CD14-positive monocyte (primary cell): ENCODE results near the gene NR3C1. TPM values are rescaled to one million over a fixed set of nuclear protein-coding genes. Genes with fewer than 3 reads are reported as not detected.

Source experiments
- DNase-seq, 3 donors: peaks; one replicate each; pipeline ENCODE4 v3.0.0-alpha.2; 2011 to 2022
- H2AFZ ChIP-seq: 2 replicates; pipeline ENCODE4 v1.6.0; 2012; ENCODE audit warnings: mild to moderate bottlenecking, low read depth, low read length, inconsistent platforms; ENCODE audit not compliant: insufficient read depth, poor library complexity, severe bottlenecking
- H3K27ac ChIP-seq, 2 donors: 1 replicate in 1 of 2; 2 replicates in 1 of 2; pipeline ENCODE4 v1.5.1; 2012 to 2013; ENCODE audit warnings: low read length in 2 of 2, control low read depth in 1 of 2, inconsistent platforms in 1 of 2, low read depth in 1 of 2, mild to moderate bottlenecking in 1 of 2
- H3K27me3 ChIP-seq, 2 donors: one replicate each; pipeline versions ENCODE4 v1.6.0 to v1.6.1; 2011 to 2013; ENCODE audit warnings: low read length in 2 of 2; ENCODE audit not compliant: control insufficient read depth in 2 of 2, insufficient read depth in 2 of 2
- H3K36me3 ChIP-seq, 2 donors: replicated peaks in 1 of 2; 1 replicate in 1 of 2; 2 replicates in 1 of 2; pipeline versions ENCODE4 v1.5.1 to v1.6.1; 2012 to 2013; ENCODE audit warnings: low read length in 2 of 2, control low read depth in 1 of 2, inconsistent platforms in 1 of 2, mild to moderate bottlenecking in 1 of 2; ENCODE audit not compliant: insufficient read depth in 2 of 2, control insufficient read depth in 1 of 2
- H3K4me1 ChIP-seq, 2 donors: 1 replicate in 1 of 2; 2 replicates in 1 of 2; pipeline versions ENCODE4 v1.5.1 to v1.6.1; 2012 to 2013; ENCODE audit warnings: low read length in 2 of 2, control low read depth in 1 of 2, inconsistent platforms in 1 of 2, mild to moderate bottlenecking in 1 of 2, moderate library complexity in 1 of 2; ENCODE audit not compliant: insufficient read depth in 2 of 2, control insufficient read depth in 1 of 2
- H3K4me2 ChIP-seq: replicated peaks from 2 replicates; pipeline ENCODE3; 2012; ENCODE audit warnings: low read length, moderate library complexity, mild to moderate bottlenecking; ENCODE audit not compliant: poor library complexity, severe bottlenecking; ENCODE audit errors: extremely low read depth
- H3K4me3 ChIP-seq, 3 experiments: fragments of 200-600 bp in 1 of 3; sonication (generic) in 1 of 3; replicated peaks in 1 of 3; 1 replicate in 2 of 3; 2 replicates in 1 of 3; pipeline ENCODE4 v1.5.1; 2011 to 2013; ENCODE audit warnings: low read length in 3 of 3, mild to moderate bottlenecking in 3 of 3, control low read depth in 2 of 3, low read depth in 2 of 3, inconsistent platforms in 1 of 3, moderate library complexity in 1 of 3
- H3K79me2 ChIP-seq: 2 replicates; pipeline ENCODE4 v1.6.0; 2012; ENCODE audit warnings: mild to moderate bottlenecking, control low read depth, inconsistent platforms, low read length, moderate library complexity; ENCODE audit not compliant: insufficient read depth
- H3K9ac ChIP-seq: 2 replicates; pipeline ENCODE4 v1.6.0; 2017; ENCODE audit warnings: low read length, mild to moderate bottlenecking; ENCODE audit not compliant: insufficient read depth, poor library complexity, severe bottlenecking
- H3K9me3 ChIP-seq, 2 donors: replicated peaks in 1 of 2; 1 replicate in 1 of 2; 2 replicates in 1 of 2; pipeline versions ENCODE4 v1.5.1 to v1.6.1; 2012 to 2013; ENCODE audit warnings: low read length in 2 of 2, control low read depth in 1 of 2; ENCODE audit not compliant: control insufficient read depth in 1 of 2, insufficient read depth in 1 of 2
- H4K20me1 ChIP-seq: 2 replicates; pipeline ENCODE4 v1.6.0; 2012; ENCODE audit warnings: mild to moderate bottlenecking, low read length, control low read depth, moderate library complexity; ENCODE audit not compliant: insufficient read depth
- H3K27ac Mint-ChIP-seq, 7 donors: one replicate each; pipeline ENCODE4 v1.8.0; 2020; ENCODE audit warnings: mild to moderate bottlenecking in 7 of 7, mixed read lengths in 7 of 7, moderate library complexity in 6 of 7, inconsistent platforms in 2 of 7
- H3K27me3 Mint-ChIP-seq, 3 donors: one replicate each; pipeline ENCODE4 v1.8.0; 2021 to 2022; ENCODE audit warnings: low read depth in 3 of 3, mild to moderate bottlenecking in 3 of 3, mixed read lengths in 3 of 3, moderate library complexity in 3 of 3, inconsistent platforms in 1 of 3
- H3K36me3 Mint-ChIP-seq, 2 donors: one replicate each; pipeline ENCODE4 v1.8.0; 2020; ENCODE audit warnings: mixed read lengths in 2 of 2, inconsistent platforms in 1 of 2, mild to moderate bottlenecking in 1 of 2
- H3K4me1 Mint-ChIP-seq: one replicate; pipeline ENCODE4 v1.8.0; 2020; ENCODE audit warnings: mild to moderate bottlenecking, mixed read lengths
- H3K4me3 Mint-ChIP-seq, 2 donors: one replicate each; pipeline ENCODE4 v1.8.0; 2020; ENCODE audit warnings: mild to moderate bottlenecking in 2 of 2, mixed read lengths in 2 of 2, moderate library complexity in 1 of 2
- H3K9me3 Mint-ChIP-seq, 7 donors: one replicate each; pipeline ENCODE4 v1.8.0; 2020 to 2022; ENCODE audit warnings: mixed read lengths in 7 of 7, mild to moderate bottlenecking in 6 of 7, moderate library complexity in 6 of 7, inconsistent platforms in 2 of 7
- WGBS: methylation state at CpG from one replicate; pipeline ENCODE4 v1.1.5; 2013; ENCODE audit warnings: missing lambda C conversion rate; ENCODE audit not compliant: insufficient coverage; 5-methylcytosine and 5-hydroxymethylcytosine counted together
- intact Hi-C, 2 donors: fragments of 100-400 bp; cut with micrococcal nuclease; formaldehyde crosslinking; loops; one replicate each; pipeline versions ENCODE4 v1.15.0 to v1.15.1; 2023
- polyA plus RNA-seq, 3 donors: library from polyadenylated mRNA; depleted of rRNA in 1 of 3; unstranded in 2 of 3; stranded (reverse) in 1 of 3; fragments of 300-500 nt in 2 of 3; fragments of >200 nt in 1 of 3; fragmentation: Illumina TruSeq in 2 of 3; gene quantifications; 1 replicate in 2 of 3; 2 replicates in 1 of 3; pipeline ENCODE4 v1.2.3, GENCODE V29; 2012 to 2021
- TF ChIP-seq, protein P1 (sequence below): fragments of 200-600 bp; IDR thresholded peaks from one replicate; pipeline ENCODE4 v1.8.0; 2022; ENCODE audit warnings: antibody characterized with exemption, mild to moderate bottlenecking

The NR3C1 gene
- polyA plus RNA-seq, 3 donors, result 25.4 to 82.8 (median 75.1) TPM

DNA sequence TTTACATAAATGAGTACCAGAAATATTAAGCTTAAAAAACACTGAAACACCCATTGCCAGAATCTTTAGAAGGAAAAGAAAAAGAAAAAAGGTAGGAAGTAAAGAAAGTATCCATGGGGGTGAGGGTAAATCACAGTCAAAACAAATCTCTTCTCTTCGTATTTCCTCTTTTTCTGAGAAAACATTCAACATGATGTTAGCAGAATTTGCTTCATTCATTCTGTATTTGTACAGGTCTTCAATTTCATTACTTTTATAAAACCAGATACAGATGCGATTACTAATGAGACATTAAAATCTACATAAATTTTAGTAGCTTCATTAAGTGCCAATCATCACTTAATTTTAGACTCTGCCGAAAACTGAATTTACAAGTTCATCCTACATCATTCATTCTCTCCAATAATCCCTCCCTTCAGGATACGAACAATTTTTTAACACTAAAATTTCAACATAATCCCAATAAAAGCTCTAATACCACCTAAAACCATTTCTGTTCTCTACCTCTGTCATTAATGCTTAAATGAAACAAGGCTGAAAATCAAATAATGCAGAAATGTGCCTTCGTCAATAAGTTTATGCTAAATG lies 7.0 kb downstream of the NR3C1 start:
- peak overlapping the region in 5 of 7 donors; percentile 32 to 79 (median 59) for H3K27ac Mint-ChIP-seq
- Histone ChIP-seq H3K4me3 (peak overlapping the region in 1 of 3 experiments; percentile 98), H3K9me3 (no peaks in the 10 kb centered on the region), H3K4me2 (peak overlapping the region; percentile 98), H3K36me3 (peaks cover 13 to 25% of the 10 kb centered on the region in 2 donors), H3K9ac (no peak overlapping the region), H2AFZ (no peak overlapping the region), H4K20me1 (peaks cover 100% of the 10 kb centered on the region), H3K4me1 (peaks cover 39 to 84% of the 10 kb centered on the region in 2 donors), H3K79me2 (peaks cover 100% of the 10 kb centered on the region), H3K27me3 (no peaks in the 10 kb centered on the region), H3K27ac (no peak overlapping the region)
- H3K4me1 Mint-ChIP-seq, result peaks cover 70% of the 10 kb centered on the region
- TF ChIP-seq, protein P1, sequence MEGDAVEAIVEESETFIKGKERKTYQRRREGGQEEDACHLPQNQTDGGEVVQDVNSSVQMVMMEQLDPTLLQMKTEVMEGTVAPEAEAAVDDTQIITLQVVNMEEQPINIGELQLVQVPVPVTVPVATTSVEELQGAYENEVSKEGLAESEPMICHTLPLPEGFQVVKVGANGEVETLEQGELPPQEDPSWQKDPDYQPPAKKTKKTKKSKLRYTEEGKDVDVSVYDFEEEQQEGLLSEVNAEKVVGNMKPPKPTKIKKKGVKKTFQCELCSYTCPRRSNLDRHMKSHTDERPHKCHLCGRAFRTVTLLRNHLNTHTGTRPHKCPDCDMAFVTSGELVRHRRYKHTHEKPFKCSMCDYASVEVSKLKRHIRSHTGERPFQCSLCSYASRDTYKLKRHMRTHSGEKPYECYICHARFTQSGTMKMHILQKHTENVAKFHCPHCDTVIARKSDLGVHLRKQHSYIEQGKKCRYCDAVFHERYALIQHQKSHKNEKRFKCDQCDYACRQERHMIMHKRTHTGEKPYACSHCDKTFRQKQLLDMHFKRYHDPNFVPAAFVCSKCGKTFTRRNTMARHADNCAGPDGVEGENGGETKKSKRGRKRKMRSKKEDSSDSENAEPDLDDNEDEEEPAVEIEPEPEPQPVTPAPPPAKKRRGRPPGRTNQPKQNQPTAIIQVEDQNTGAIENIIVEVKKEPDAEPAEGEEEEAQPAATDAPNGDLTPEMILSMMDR, result no peak
- DNase-seq, result peak in 2 of 3 donors; percentile 13 to 33
- peaks cover 27 to 29% of the 10 kb centered on the region in 2 donors for H3K36me3 Mint-ChIP-seq
- H3K4me3 Mint-ChIP-seq, result peak overlapping the region; percentile 48 to 65
- no peaks in the 10 kb centered on the region for H3K27me3 Mint-ChIP-seq
- WGBS, result 100% methylated on average over 1 of the region's 5 CpGs
- no peaks in the 10 kb centered on the region for H3K9me3 Mint-ChIP-seq
- intact Hi-C loops, result no loop called here

DNA sequence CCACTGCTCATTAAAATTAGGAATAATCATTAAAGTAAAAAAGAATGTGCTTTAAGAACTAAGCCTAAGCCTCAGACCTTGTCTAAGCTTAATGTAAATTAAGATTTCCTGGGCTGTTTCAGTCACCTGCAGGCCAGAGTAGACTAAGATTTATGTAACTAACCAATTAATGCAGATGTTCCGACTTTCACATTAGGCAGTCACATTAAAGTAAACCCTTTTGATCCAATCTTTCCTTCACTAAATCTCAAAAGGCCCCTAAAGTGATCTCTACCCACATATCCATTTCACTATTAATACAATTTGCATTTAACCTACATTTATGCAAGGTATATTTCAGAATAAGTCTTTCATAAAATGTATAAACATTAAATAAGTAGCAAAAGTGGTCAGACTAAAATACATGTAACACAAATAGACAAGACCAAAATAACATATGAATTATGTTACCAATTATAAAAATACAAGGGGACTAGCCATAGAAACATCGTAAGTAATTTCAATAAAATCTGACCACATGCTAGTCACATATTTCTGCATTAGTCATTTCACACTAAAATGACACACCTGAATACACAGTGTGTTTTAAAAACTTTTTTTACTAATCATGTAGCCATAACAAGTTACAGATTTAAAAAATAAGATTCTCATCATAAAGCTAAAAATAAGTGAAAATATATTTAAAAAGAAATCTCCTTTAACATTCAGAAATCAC lies 7.7 kb downstream of the NR3C1 start:
- peaks cover 100% of the 10 kb centered on the region for H4K20me1 ChIP-seq
- Mint-ChIP-seq H3K4me3 (peak overlapping the region; percentile 48 to 62), H3K27ac (peak overlapping the region in 3 of 7 donors; percentile 47 to 79 (median 68)), H3K27me3 (no peaks in the 10 kb centered on the region), H3K36me3 (peaks cover 23 to 27% of the 10 kb centered on the region in 2 donors), H3K9me3 (no peaks in the 10 kb centered on the region), H3K4me1 (peaks cover 63% of the 10 kb centered on the region)
- no peaks in the 10 kb centered on the region for H3K9me3 ChIP-seq
- H3K27me3 ChIP-seq, result no peaks in the 10 kb centered on the region
- H3K27ac ChIP-seq, result peak overlapping the region in 1 of 2 donors; percentile 2
- WGBS, result 80% methylated on average over 1 of the region's 2 CpGs
- H3K36me3 ChIP-seq, result peaks cover 13 to 25% of the 10 kb centered on the region in 2 donors
- intact Hi-C loops, result no loop called here
- peaks cover 100% of the 10 kb centered on the region for H3K79me2 ChIP-seq
- TF ChIP-seq, protein P1, result no peak
- H3K4me3 ChIP-seq, result peak overlapping the region; percentile 4 to 98 (median 9)
- H3K4me1 ChIP-seq, result peaks cover 33 to 77% of the 10 kb centered on the region in 2 donors
- H2AFZ ChIP-seq, result no peak overlapping the region
- H3K9ac ChIP-seq, result no peak overlapping the region
- H3K4me2 ChIP-seq, result peak overlapping the region; percentile 98
- no peak for DNase-seq
